ENCODE measurements around the gene NME8. TPM values are rescaled to one million over a fixed set of nuclear protein-coding genes. Genes with fewer than 3 reads are reported as not detected.

The NME8 gene
- total RNA-seq, 1 experiment from 2014 or later: not detected

GRCh38 chr7:37944737-37945054 is 96.3 kb downstream of the NME8 start:
- Histone ChIP-seq H3K9me2 (ENCODE audit: insufficient read depth) (no peaks in the 10 kb centered on the region), H3K9me3 (ENCODE audit: control insufficient read depth in 1 of 2, insufficient read depth in 1 of 2, low read depth in 1 of 2, low read length in 2 of 2) (no peaks in the 10 kb centered on the region), H2AFZ (ENCODE audit: low read depth, low read length, poor library complexity, severe bottlenecking) (no peak overlapping the region), H3K4me3 (replicated peaks in 1 of 2; ENCODE audit: low read depth in 1 of 2, low read length in 2 of 2) (no peak overlapping the region), H3K9ac (ENCODE audit: low read length) (no peak overlapping the region), H3K27me3 (ENCODE audit: insufficient read depth, low read length) (no peaks in the 10 kb centered on the region), H3K36me3 (ENCODE audit: control insufficient read depth in 1 of 2, insufficient read depth in 2 of 2, low read length in 2 of 2) (no peaks in the 10 kb centered on the region), H3K79me2 (ENCODE audit: insufficient read depth, low read length) (peaks cover 16% of the 10 kb centered on the region; the same call in 1 of the 2 replicates), H3K27ac (ENCODE audit: low read depth, low read length) (no peak overlapping the region), H4K20me1 (ENCODE audit: insufficient read depth) (no peaks in the 10 kb centered on the region), H3K4me2 (ENCODE audit: low read length) (no peak overlapping the region), H3K4me1 (ENCODE audit: control insufficient read depth in 1 of 2, insufficient read depth in 2 of 2, low read length in 2 of 2) (peaks cover 9 to 14% of the 10 kb centered on the region in 2 experiments)
- RAD21 ChIA-PET (ENCODE audit: low non-redundant PET in 1 of 2, low total read pairs in 2 of 2, uncharacterized antibody in 2 of 2, unreplicated experiment in 2 of 2): no interaction called here
- intact Hi-C loops (cut with micrococcal nuclease): no loop called here
- DNase-seq (ENCODE audit: low read depth, low spot score): no peak
- CTCF ChIA-PET: no interaction called here
- POLR2A ChIA-PET: no interaction called here
- no peak for TF ChIP-seq RAD21 (IDR thresholded peaks at IDR 0.05; ENCODE audit: low read depth)
- TF ChIP-seq SP1 (IDR thresholded peaks at IDR 0.05; ENCODE audit: low read depth): no peak
- no peak for TF ChIP-seq ZBTB33 (IDR thresholded peaks at IDR 0.05; ENCODE audit: extremely low read depth, insufficient replicate concordance, low read length)
- TF ChIP-seq EGR1 (IDR thresholded peaks at IDR 0.05; ENCODE audit: low read depth): no peak
- no peak for TF ChIP-seq POLR2AphosphoS5 (IDR thresholded peaks at IDR 0.05; ENCODE audit: low read depth, low read length)
- TF ChIP-seq REST (IDR thresholded peaks at IDR 0.05; ENCODE audit: low read depth): no peak
- no peak for TF ChIP-seq CTCF (IDR thresholded peaks at IDR 0.05 in 2 of 3, conservative IDR thresholded peaks at IDR 0.05 in 1 of 3; ENCODE audit: borderline replicate concordance in 1 of 3, insufficient read depth in 1 of 3, low read depth in 2 of 3, low read length in 2 of 3)
- TF ChIP-seq, protein P1, sequence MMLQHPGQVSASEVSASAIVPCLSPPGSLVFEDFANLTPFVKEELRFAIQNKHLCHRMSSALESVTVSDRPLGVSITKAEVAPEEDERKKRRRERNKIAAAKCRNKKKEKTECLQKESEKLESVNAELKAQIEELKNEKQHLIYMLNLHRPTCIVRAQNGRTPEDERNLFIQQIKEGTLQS (IDR thresholded peaks at IDR 0.05): no peak
- TF ChIP-seq JUND (IDR thresholded peaks at IDR 0.05): no peak
- TF ChIP-seq EZH2phosphoT487 (IDR thresholded peaks at IDR 0.05; ENCODE audit: borderline replicate concordance): no peak
- TF ChIP-seq SIN3A (IDR thresholded peaks at IDR 0.05; ENCODE audit: low read depth): no peak
- TF ChIP-seq CBX3 (IDR thresholded peaks at IDR 0.05; ENCODE audit: low read depth): no peak
- no peak for TF ChIP-seq ELF1 (IDR thresholded peaks at IDR 0.05; ENCODE audit: borderline replicate concordance, low read depth)
- BruUV-seq (replicated peaks): no TSS peak
- ATAC-seq: no peak
